ENCODE data around the gene RNF145.
A peak's percentile ranks its signal among the peaks of the same experiment; 100 is the strongest.

The RNF145 gene

GRCh38 chr5:159209438-159210209 is at the start of gene RNF145:
Gene RNF145, minus strand, starts transcription at chr5:159209553. Its CDS starts 5,936 bp downstream, at chr5:159203617.
- Histone ChIP-seq H3K4me1 (ENCODE audit: control insufficient read depth, insufficient read depth, low read length) (peaks cover 9% of the 10 kb centered on the region), H3K4me3 (ENCODE audit: low read depth, low read length) (peak within 1 kb of the TSS; percentile 91), H3K9ac (ENCODE audit: low read depth, low read length) (peak within 1 kb of the TSS; percentile 47), H3K36me3 (ENCODE audit: control insufficient read depth, insufficient read depth, low read length) (no peaks in the 10 kb centered on the region), H3K27me3 (ENCODE audit: control insufficient read depth, insufficient read depth, low read length) (peaks cover 46% of the 10 kb centered on the region), H3K9me3 (ENCODE audit: control insufficient read depth, insufficient read depth, low read length) (no peaks in the 10 kb centered on the region)

- no peaks in the 10 kb centered on the region for H3K36me3 ChIP-seq (ENCODE audit: control insufficient read depth, insufficient read depth, low read length)
- no peaks in the 10 kb centered on the region for H3K4me1 ChIP-seq (ENCODE audit: control insufficient read depth, insufficient read depth, low read length)
- H3K4me3 ChIP-seq (ENCODE audit: low read depth, low read length) = no peak overlapping the region
- H3K9me3 ChIP-seq (ENCODE audit: control insufficient read depth, insufficient read depth, low read length) = no peaks in the 10 kb centered on the region
- H3K27me3 ChIP-seq (ENCODE audit: control insufficient read depth, insufficient read depth, low read length) = peaks cover 14% of the 10 kb centered on the region
- H3K9ac ChIP-seq (ENCODE audit: low read depth, low read length) = no peak overlapping the region
Measured at GRCh38 chr5:159258361-159258760, 49.0 kb upstream of the RNF145 start.

GRCh38 chr5:159257629-159258283 is 48.4 kb upstream of the RNF145 start:
- H3K27me3 ChIP-seq (ENCODE audit: control insufficient read depth, insufficient read depth, low read length) = peaks cover 14% of the 10 kb centered on the region
- H3K4me1 ChIP-seq (ENCODE audit: control insufficient read depth, insufficient read depth, low read length) = no peaks in the 10 kb centered on the region
- H3K4me3 ChIP-seq (ENCODE audit: low read depth, low read length) = no peak overlapping the region
- no peaks in the 10 kb centered on the region for H3K9me3 ChIP-seq (ENCODE audit: control insufficient read depth, insufficient read depth, low read length)
- no peaks in the 10 kb centered on the region for H3K36me3 ChIP-seq (ENCODE audit: control insufficient read depth, insufficient read depth, low read length)
- no peak overlapping the region for H3K9ac ChIP-seq (ENCODE audit: low read depth, low read length)

- Histone ChIP-seq H3K9me3 (ENCODE audit: control insufficient read depth, insufficient read depth, low read length) (no peaks in the 10 kb centered on the region), H3K9ac (ENCODE audit: low read depth, low read length) (no peak overlapping the region), H3K27me3 (ENCODE audit: control insufficient read depth, insufficient read depth, low read length) (peaks cover 14% of the 10 kb centered on the region), H3K4me1 (ENCODE audit: control insufficient read depth, insufficient read depth, low read length) (no peaks in the 10 kb centered on the region), H3K4me3 (ENCODE audit: low read depth, low read length) (no peak overlapping the region), H3K36me3 (ENCODE audit: control insufficient read depth, insufficient read depth, low read length) (no peaks in the 10 kb centered on the region)
Measured at GRCh38 chr5:159257007-159257406, 47.7 kb upstream of the RNF145 start.

- no peaks in the 10 kb centered on the region for H3K4me1 ChIP-seq (ENCODE audit: control insufficient read depth, insufficient read depth, low read length)
- no peaks in the 10 kb centered on the region for H3K9me3 ChIP-seq (ENCODE audit: control insufficient read depth, insufficient read depth, low read length)
- no peaks in the 10 kb centered on the region for H3K36me3 ChIP-seq (ENCODE audit: control insufficient read depth, insufficient read depth, low read length)
- H3K4me3 ChIP-seq (ENCODE audit: low read depth, low read length) = no peak overlapping the region
- no peak overlapping the region for H3K9ac ChIP-seq (ENCODE audit: low read depth, low read length)
- H3K27me3 ChIP-seq (ENCODE audit: control insufficient read depth, insufficient read depth, low read length) = peaks cover 12% of the 10 kb centered on the region
Measured at GRCh38 chr5:159252195-159252594, 42.8 kb upstream of the RNF145 start.

GRCh38 chr5:159249158-159249557 is 39.8 kb upstream of the RNF145 start:
- Histone ChIP-seq H3K9me3 (ENCODE audit: control insufficient read depth, insufficient read depth, low read length) (no peaks in the 10 kb centered on the region), H3K9ac (ENCODE audit: low read depth, low read length) (no peak overlapping the region), H3K4me3 (ENCODE audit: low read depth, low read length) (no peak overlapping the region), H3K27me3 (ENCODE audit: control insufficient read depth, insufficient read depth, low read length) (peaks cover 4% of the 10 kb centered on the region), H3K4me1 (ENCODE audit: control insufficient read depth, insufficient read depth, low read length) (no peaks in the 10 kb centered on the region), H3K36me3 (ENCODE audit: control insufficient read depth, insufficient read depth, low read length) (no peaks in the 10 kb centered on the region)

- H3K36me3 ChIP-seq (ENCODE audit: control insufficient read depth, insufficient read depth, low read length) = no peaks in the 10 kb centered on the region
- no peak overlapping the region for H3K4me3 ChIP-seq (ENCODE audit: low read depth, low read length)
- H3K27me3 ChIP-seq (ENCODE audit: control insufficient read depth, insufficient read depth, low read length) = peaks cover 4% of the 10 kb centered on the region
- H3K9ac ChIP-seq (ENCODE audit: low read depth, low read length) = no peak overlapping the region
- no peaks in the 10 kb centered on the region for H3K9me3 ChIP-seq (ENCODE audit: control insufficient read depth, insufficient read depth, low read length)
- no peaks in the 10 kb centered on the region for H3K4me1 ChIP-seq (ENCODE audit: control insufficient read depth, insufficient read depth, low read length)
Measured at GRCh38 chr5:159244890-159245289, 35.5 kb upstream of the RNF145 start.

- H3K9me3 ChIP-seq (ENCODE audit: control insufficient read depth, insufficient read depth, low read length) = no peaks in the 10 kb centered on the region
- H3K36me3 ChIP-seq (ENCODE audit: control insufficient read depth, insufficient read depth, low read length) = no peaks in the 10 kb centered on the region
- peaks cover 4% of the 10 kb centered on the region for H3K27me3 ChIP-seq (ENCODE audit: control insufficient read depth, insufficient read depth, low read length)
- no peaks in the 10 kb centered on the region for H3K4me1 ChIP-seq (ENCODE audit: control insufficient read depth, insufficient read depth, low read length)
- no peak overlapping the region for H3K9ac ChIP-seq (ENCODE audit: low read depth, low read length)
- H3K4me3 ChIP-seq (ENCODE audit: low read depth, low read length) = no peak overlapping the region
Measured at GRCh38 chr5:159244163-159244562, 34.8 kb upstream of the RNF145 start.

- Histone ChIP-seq H3K4me1 (ENCODE audit: control insufficient read depth, insufficient read depth, low read length) (no peaks in the 10 kb centered on the region), H3K9ac (ENCODE audit: low read depth, low read length) (no peak overlapping the region), H3K27me3 (ENCODE audit: control insufficient read depth, insufficient read depth, low read length) (peaks cover 4% of the 10 kb centered on the region), H3K36me3 (ENCODE audit: control insufficient read depth, insufficient read depth, low read length) (no peaks in the 10 kb centered on the region), H3K4me3 (ENCODE audit: low read depth, low read length) (no peak overlapping the region), H3K9me3 (ENCODE audit: control insufficient read depth, insufficient read depth, low read length) (no peaks in the 10 kb centered on the region)
Measured at GRCh38 chr5:159243385-159243784, 34.0 kb upstream of the RNF145 start.

- H3K9me3 ChIP-seq (ENCODE audit: control insufficient read depth, insufficient read depth, low read length) = no peaks in the 10 kb centered on the region
- H3K36me3 ChIP-seq (ENCODE audit: control insufficient read depth, insufficient read depth, low read length) = no peaks in the 10 kb centered on the region
- H3K4me3 ChIP-seq (ENCODE audit: low read depth, low read length) = no peak overlapping the region
Measured at GRCh38 chr5:159242656-159243055, 33.3 kb upstream of the RNF145 start.

GRCh38 chr5:159241946-159242552 is 32.7 kb upstream of the RNF145 start:
- H3K4me3 ChIP-seq (ENCODE audit: low read depth, low read length) = no peak overlapping the region
- H3K9me3 ChIP-seq (ENCODE audit: control insufficient read depth, insufficient read depth, low read length) = no peaks in the 10 kb centered on the region
- no peaks in the 10 kb centered on the region for H3K4me1 ChIP-seq (ENCODE audit: control insufficient read depth, insufficient read depth, low read length)
- no peaks in the 10 kb centered on the region for H3K36me3 ChIP-seq (ENCODE audit: control insufficient read depth, insufficient read depth, low read length)
- no peak overlapping the region for H3K9ac ChIP-seq (ENCODE audit: low read depth, low read length)
- H3K27me3 ChIP-seq (ENCODE audit: control insufficient read depth, insufficient read depth, low read length) = peaks cover 4% of the 10 kb centered on the region

More at GRCh38 chr5:159242656-159243055, 33.3 kb upstream of the RNF145 start:
- Histone ChIP-seq H3K9ac (ENCODE audit: low read depth, low read length) (no peak overlapping the region), H3K4me1 (ENCODE audit: control insufficient read depth, insufficient read depth, low read length) (no peaks in the 10 kb centered on the region), H3K27me3 (ENCODE audit: control insufficient read depth, insufficient read depth, low read length) (peaks cover 4% of the 10 kb centered on the region)
